NCI-H2029 treated with DMSO at 0.1 percent for 48 hours (cell line): ENCODE results near the gene GNAI3.

Experiments used
- DNase-seq: peaks from one replicate; lab custom pipeline; 2025; lab: John Stamatoyannopoulos, UW

GNAI3 gene

GRCh38 chr1:109598655-109599054 lies 50.2 kb downstream of the GNAI3 start:
- no peak for DNase-seq

GRCh38 chr1:109603229-109603628 lies 54.8 kb downstream of the GNAI3 start:
- DNase-seq: no peak

- DNase-seq: no peak
Observed at GRCh38 chr1:109605381-109605780, 57.0 kb downstream of the GNAI3 start.

GRCh38 chr1:109609881-109610280 lies 61.5 kb downstream of the GNAI3 start:
- no peak for DNase-seq

GRCh38 chr1:109610609-109611307 lies 62.3 kb downstream of the GNAI3 start:
- no peak for DNase-seq

GRCh38 chr1:109611308-109611990 lies 63.0 kb downstream of the GNAI3 start:
- DNase-seq: no peak

- no peak for DNase-seq
Observed at GRCh38 chr1:109613361-109614147, 65.1 kb downstream of the GNAI3 start.

- no peak for DNase-seq
Observed at GRCh38 chr1:109615879-109616278, 67.5 kb downstream of the GNAI3 start.

GRCh38 chr1:109616391-109616790 lies 68.0 kb downstream of the GNAI3 start:
- DNase-seq: no peak

- DNase-seq: no peak
Observed at GRCh38 chr1:109617291-109617801, 68.9 kb downstream of the GNAI3 start.

GRCh38 chr1:109618661-109619575 lies 70.5 kb downstream of the GNAI3 start:
- DNase-seq: no peak

GRCh38 chr1:109619576-109620400 lies 71.4 kb downstream of the GNAI3 start, which contains the start of the genes AMPD2 and GNAT2:
Gene AMPD2, plus strand, starts transcription at chr1:109619837. Its CDS starts 1,339 bp downstream, at chr1:109621176.
Gene GNAT2, minus strand, starts transcription at chr1:109619616. Its CDS starts 6,746 bp downstream, at chr1:109612870.
- DNase-seq: no peak

- no peak for DNase-seq
Observed at GRCh38 chr1:109620401-109620791, 72.0 kb downstream of the GNAI3 start.

GRCh38 chr1:109620841-109621286 lies 72.4 kb downstream of the GNAI3 start:
- DNase-seq: peak; percentile 9

GRCh38 chr1:109621379-109622136 lies 73.1 kb downstream of the GNAI3 start:
- no peak for DNase-seq

GRCh38 chr1:109622137-109622892 lies 73.9 kb downstream of the GNAI3 start:
- DNase-seq: no peak

- DNase-seq: no peak
Observed at GRCh38 chr1:109622895-109623294, 74.5 kb downstream of the GNAI3 start.

GRCh38 chr1:109623601-109624161 lies 75.3 kb downstream of the GNAI3 start:
- no peak for DNase-seq
